GM12878 (cell line): ENCODE measurements around the gene CFAP57. TPM values are rescaled to one million over a fixed set of nuclear protein-coding genes. Genes with fewer than 3 reads are reported as not detected.

ENCODE experiments used
- ATAC-seq: fragments of 200-7000 bp; cut with Tn5 transposase; 3 replicates; pipeline ENCODE4 v1.9.1; 2020; ENCODE audit warnings: mild to moderate bottlenecking, moderate library complexity
- BruUV-seq: library from RNA; stranded (reverse); fragments of 400-500 nt; replicated peaks from 2 replicates; lab custom pipeline; 2021; lab: Mats Ljungman, UMichigan
- CTCF ChIA-PET: fragments of 300-600 bp; sonication (Branson Sonifier 250); formaldehyde crosslinking; extraction: SDS; loops from one replicate; lab custom pipeline; 2021; ENCODE audit warnings: inconsistent platforms; lab: Yijun Ruan, JAX
- POLR2A ChIA-PET: fragments of 350-600 bp; formaldehyde crosslinking; extraction: SDS; loops from one replicate; lab custom pipeline; 2021; ENCODE audit warnings: inconsistent platforms; lab: Charles Lee
- RAD21 ChIA-PET: fragments of 300-600 bp; sonication (Branson Sonifier 250); formaldehyde crosslinking; loops from one replicate; lab custom pipeline; 2023; ENCODE audit warnings: antibody characterized with exemption; ENCODE audit not compliant: unreplicated experiment; lab: Charles Lee
- SMC1A ChIA-PET: fragments of 300-600 bp; sonication (Branson Sonifier 250); formaldehyde crosslinking; loops from one replicate; lab custom pipeline; 2023; ENCODE audit not compliant: unreplicated experiment, uncharacterized antibody; lab: Charles Lee
- DNase-seq: peaks from one replicate; pipeline ENCODE4 v3.0.0-alpha.2; 2011; ENCODE audit warnings: low read depth, low spot score
- FAIRE-seq: peaks from 3 replicates; lab custom pipeline; 2011; peaks lifted over from hg19 to GRCh38; lab: Jason Lieb, UNC
- H2AFZ ChIP-seq: 2 replicates; pipeline ENCODE4 v1.6.0; 2011; ENCODE audit warnings: low read depth, low read length, control low read depth; ENCODE audit not compliant: control insufficient read depth
- H3K27ac ChIP-seq: 2 replicates; pipeline ENCODE4 v1.5.1; 2011; ENCODE audit warnings: control low read depth; ENCODE audit not compliant: control insufficient read depth, insufficient read depth
- H3K27me3 ChIP-seq, 2 experiments: replicated peaks in 1 of 2; 2 replicates each; pipeline versions ENCODE4 v1.6.0 to v1.6.1; 2011; ENCODE audit warnings: low read length in 1 of 2; ENCODE audit not compliant: control insufficient read depth in 2 of 2, insufficient read depth in 2 of 2
- H3K36me3 ChIP-seq, 2 experiments: 2 replicates each; pipeline ENCODE4 v1.5.1; 2011; ENCODE audit warnings: low read length in 1 of 2; ENCODE audit not compliant: control insufficient read depth in 2 of 2, insufficient read depth in 2 of 2
- H3K4me1 ChIP-seq: 2 replicates; pipeline ENCODE4 v1.6.1; 2011; ENCODE audit warnings: mild to moderate bottlenecking, low read length, moderate library complexity, mixed read lengths; ENCODE audit not compliant: control insufficient read depth, insufficient read depth
- H3K4me2 ChIP-seq: 2 replicates; pipeline ENCODE4 v1.6.0; 2011; ENCODE audit warnings: control low read depth; ENCODE audit not compliant: control insufficient read depth, insufficient read depth
- H3K4me3 ChIP-seq: fragments of 200-600 bp; sonication (generic); 2 replicates; pipeline ENCODE4 v1.5.1; 2016
- H3K79me2 ChIP-seq: 2 replicates; pipeline ENCODE4 v1.6.0; 2011; ENCODE audit warnings: low read length; ENCODE audit not compliant: control insufficient read depth, insufficient read depth
- H3K9ac ChIP-seq: 2 replicates; pipeline ENCODE4 v1.8.0; 2011; ENCODE audit warnings: low read length, control low read depth, mixed read lengths; ENCODE audit not compliant: control insufficient read depth, insufficient read depth
- H3K9me3 ChIP-seq: replicated peaks from 3 replicates; pipeline ENCODE4 v1.5.1; 2011; ENCODE audit warnings: mild to moderate bottlenecking, low read length; ENCODE audit not compliant: control insufficient read depth, insufficient read depth
- H4K20me1 ChIP-seq: 2 replicates; pipeline ENCODE4 v1.6.0; 2011; ENCODE audit not compliant: control insufficient read depth, insufficient read depth
- BACH1 ChIP-seq: fragments of 450-650 bp; IDR thresholded peaks from 2 replicates; pipeline ENCODE4 v1.6.1; 2017; ENCODE audit warnings: mild to moderate bottlenecking, borderline replicate concordance
- CBX3 ChIP-seq: fragments of 200-600 bp; sonication (generic); IDR thresholded peaks from 2 replicates; pipeline ENCODE4 v1.6.1; 2016; ENCODE audit warnings: low read depth, borderline replicate concordance
- CBX5 ChIP-seq: sonication (generic); IDR thresholded peaks from 2 replicates; pipeline ENCODE4 v1.6.1; 2016; ENCODE audit warnings: low read depth, moderate library complexity, mild to moderate bottlenecking, inconsistent platforms
- CHD4 ChIP-seq: fragments of 200-600 bp; sonication (generic); IDR thresholded peaks from 2 replicates; pipeline ENCODE4 v1.6.1; 2016; ENCODE audit warnings: mild to moderate bottlenecking
- ESRRA ChIP-seq: IDR thresholded peaks from 2 replicates; pipeline ENCODE4 v1.6.1; 2012; ENCODE audit warnings: mild to moderate bottlenecking, low read length, improper control_type of control experiment
- MLLT1 ChIP-seq: fragments of 450-650 bp; IDR thresholded peaks from 2 replicates; pipeline ENCODE4 v1.6.1; 2016; ENCODE audit warnings: mild to moderate bottlenecking
- NBN ChIP-seq: fragments of 450-650 bp; IDR thresholded peaks from 2 replicates; pipeline ENCODE4 v1.6.1; 2016
- SMAD5 ChIP-seq: IDR thresholded peaks from 2 replicates; pipeline ENCODE4 v1.6.1; 2016; ENCODE audit warnings: antibody characterized with exemption, low read depth
- SP1 ChIP-seq: IDR thresholded peaks from one replicate; pipeline ENCODE4 v1.6.1; 2011; ENCODE audit warnings: low read depth, low read length
- SREBF1 ChIP-seq: IDR thresholded peaks from 2 replicates; pipeline ENCODE4 v1.6.1; 2012; ENCODE audit warnings: mild to moderate bottlenecking, low read length
- SUPT20H ChIP-seq: IDR thresholded peaks from 2 replicates; pipeline ENCODE4 v1.6.1; 2011; ENCODE audit warnings: low read depth, mild to moderate bottlenecking, low read length, moderate library complexity, borderline replicate concordance; ENCODE audit not compliant: control insufficient read depth
- TBL1XR1 ChIP-seq: IDR thresholded peaks from 2 replicates; pipeline ENCODE4 v1.6.1; 2012; ENCODE audit warnings: low read depth, low read length, improper control_type of control experiment
- YBX1 ChIP-seq: fragments of 450-650 bp; IDR thresholded peaks from 2 replicates; pipeline ENCODE4 v1.6.1; 2016; ENCODE audit warnings: antibody characterized with exemption
- ZBTB40 ChIP-seq: fragments of 450-650 bp; IDR thresholded peaks from 2 replicates; pipeline ENCODE4 v1.6.1; 2016; ENCODE audit warnings: mild to moderate bottlenecking, moderate library complexity, borderline replicate concordance
- WGBS: methylation state at CpG from one replicate; pipeline ENCODE4 v1.1.6; 2016; ENCODE audit warnings: low lambda C conversion rate; ENCODE audit not compliant: insufficient replicate concordance, insufficient coverage; ENCODE audit errors: missing lambda C conversion rate; 5-methylcytosine and 5-hydroxymethylcytosine counted together
- in situ Hi-C: fragments of 300-500 bp; cut with MboI; formaldehyde crosslinking; loops from 9 replicates; pipeline ENCODE4 v1.14.3; 2018; ENCODE audit warnings: mixed read lengths
- intact Hi-C: fragments of 100-400 bp; cut with micrococcal nuclease; formaldehyde crosslinking; loops from one replicate; pipeline ENCODE4 v1.14.2; 2022; ENCODE audit not compliant: unreplicated experiment
- polyA plus RNA-seq, 11 experiments: library from polyadenylated mRNA; depleted of rRNA in 4 of 11; unstranded in 6 of 11; stranded (reverse) in 5 of 11; fragments of >200 nt; fragmentation: Nextera tagmentation in 4 of 11; fragmentation: Illumina TruSeq in 1 of 11; extraction: Ambion mirVana in 4 of 11; extraction: Trizol in 1 of 11; gene quantifications; 1 replicate in 1 of 11; 2 replicates in 10 of 11; pipeline versions ENCODE4 v1.2.1 to v1.2.3, GENCODE V29; 2011 to 2016; ENCODE audit warnings: inconsistent platforms in 2 of 11, missing spikeins in 2 of 11, low read depth in 1 of 11
- total RNA-seq, 4 experiments: library from RNA; depleted of rRNA in 3 of 4; stranded (reverse); fragments of >200 nt in 3 of 4; fragmentation: Illumina TruSeq in 1 of 4; extraction: Trizol in 1 of 4; gene quantifications; 2 replicates each; pipeline versions ENCODE4 v1.2.1 to v1.2.3, GENCODE V29; 2013 to 2021

Gene CFAP57
- total and polyA plus RNA-seq, 10 of the 15 experiments (the other 5 are each of a cell fraction or from before 2014, with no cell fraction given) = 0.45 to 4.8 (median 1.3) TPM

- Histone ChIP-seq H3K9ac (no peak overlapping the region), H3K79me2 (no peaks in the 10 kb centered on the region), H3K4me1 (peaks cover 3% of the 10 kb centered on the region; the same call in 1 of the 2 replicates), H3K4me3 (no peak overlapping the region), H2AFZ (no peak overlapping the region), H4K20me1 (no peaks in the 10 kb centered on the region), H3K27me3 (no peaks in the 10 kb centered on the region; a peak in 1 of 4 replicates), H3K9me3 (no peaks in the 10 kb centered on the region), H3K36me3 (no peaks in the 10 kb centered on the region), H3K27ac (no peak overlapping the region), H3K4me2 (no peak overlapping the region)
- ATAC-seq (no peak), DNase-seq (no peak), FAIRE-seq (no peak)
- ChIA-PET POLR2A (no interaction called here), SMC1A (no interaction called here), RAD21 (no interaction called here), CTCF (interaction anchor here (1.4 kb wide), 1 partner anchor 16 kb away, joined by 5 read pairs; no protein-coding TSS in a partner anchor)
- 44% methylated on average over 5 of the region's 5 CpGs for WGBS
- no peak for TF ChIP-seq SP1
- no peak for TF ChIP-seq CBX3
- no peak for TF ChIP-seq CHD4
- TF ChIP-seq TBL1XR1 = no peak
- no peak for TF ChIP-seq NBN
- intact Hi-C loops = no loop called here
- in situ Hi-C loops = no loop called here
- no TSS peak for BruUV-seq
Measured at GRCh38 chr1:43279161-43279560, 107.0 kb downstream of the CFAP57 start.

- H3K27ac ChIP-seq = no peak overlapping the region
- WGBS = 69% methylated on average over 6 of the region's 6 CpGs
- no peak for DNase-seq
- TF ChIP-seq ZBTB40 (no peak), MLLT1 (no peak), CBX5 (no peak), SREBF1 (no peak), BACH1 (no peak), SUPT20H (no peak), CBX3 (no peak), YBX1 (no peak), ESRRA (no peak), SMAD5 (no peak)
Measured at GRCh38 chr1:43279666-43280065, 107.5 kb downstream of the CFAP57 start.

More at GRCh38 chr1:43279666-43280065, 107.5 kb downstream of the CFAP57 start:
- no peak for ATAC-seq
- SMC1A ChIA-PET = interaction anchor here (2.1 kb wide), 1 partner anchor 15 kb away, joined by 4 read pairs; no protein-coding TSS in a partner anchor
- no peak overlapping the region for H2AFZ ChIP-seq
- no peaks in the 10 kb centered on the region for H3K79me2 ChIP-seq
- no peaks in the 10 kb centered on the region for H3K36me3 ChIP-seq
- H4K20me1 ChIP-seq = no peaks in the 10 kb centered on the region
- no peak overlapping the region for H3K4me2 ChIP-seq
- POLR2A ChIA-PET = no interaction called here
- CTCF ChIA-PET = interaction anchor here (1.4 kb wide), 1 partner anchor 16 kb away, joined by 5 read pairs; no protein-coding TSS in a partner anchor
- in situ Hi-C loops = no loop called here
- RAD21 ChIA-PET = no interaction called here
- no peak overlapping the region for H3K9ac ChIP-seq
- no peak for FAIRE-seq
- H3K27me3 ChIP-seq = no peaks in the 10 kb centered on the region; a peak in 1 of 4 replicates
- no peaks in the 10 kb centered on the region for H3K9me3 ChIP-seq
- no peak overlapping the region for H3K4me3 ChIP-seq
- intact Hi-C loops = no loop called here
- H3K4me1 ChIP-seq = no peaks in the 10 kb centered on the region
- no TSS peak for BruUV-seq
